Measurements from ENCODE around the gene KIF26B. TPM values are rescaled to one million over a fixed set of nuclear protein-coding genes. Genes with fewer than 3 reads are reported as not detected.

The KIF26B gene
- polyA plus RNA-seq, 1 of the 3 experiments (the other 2 are of a cell fraction): 2.6 TPM

- no peaks in the 10 kb centered on the region for H3K27me3 ChIP-seq (ENCODE audit: insufficient read depth)
- H3K4me3 ChIP-seq (ENCODE audit: low read depth in 2 of 2, low read length in 1 of 2): no peak overlapping the region
- H3K27ac ChIP-seq (ENCODE audit: low read depth in 2 of 2, low read length in 1 of 2): no peak overlapping the region; a peak in 1 of 4 replicates
- H2AFZ ChIP-seq (ENCODE audit: low read depth): no peak overlapping the region
- H3K9me3 ChIP-seq: no peaks in the 10 kb centered on the region
- no peak overlapping the region for H3K4me2 ChIP-seq
- H3K9me2 ChIP-seq: no peaks in the 10 kb centered on the region
- POLR2A ChIA-PET: interaction anchor here (0.6 kb wide), 1 partner anchor 63 kb away, joined by 4 read pairs; no protein-coding TSS in a partner anchor
- DNase-seq: no peak
- H3K36me3 ChIP-seq (replicated peaks in 1 of 2; ENCODE audit: control insufficient read depth in 1 of 2, insufficient read depth in 2 of 2, low read length in 1 of 2): peaks cover 0 to 16% of the 10 kb centered on the region in 2 experiments
- no peaks in the 10 kb centered on the region for H3F3A ChIP-seq (replicated peaks; ENCODE audit: insufficient read depth)
- peaks cover 3% of the 10 kb centered on the region; the same call in 1 of the 2 replicates for H3K79me2 ChIP-seq (ENCODE audit: insufficient read depth)
- WGBS (ENCODE audit: low lambda C conversion rate): 77% methylated on average over 10 of the region's 12 CpGs
- H3K4me1 ChIP-seq (ENCODE audit: control insufficient read depth in 1 of 2, insufficient read depth in 2 of 2, low read depth in 1 of 2, low read length in 1 of 2): peaks cover 0 to 35% of the 10 kb centered on the region in 2 experiments; a peak in 3 of 4 replicates
- H3K9ac ChIP-seq: no peak overlapping the region
- H4K20me1 ChIP-seq (ENCODE audit: insufficient read depth): peaks cover 23% of the 10 kb centered on the region; the same call in 1 of the 2 replicates
- TF ChIP-seq SMC3 (IDR thresholded peaks at IDR 0.05; ENCODE audit: low read depth, low read length): no peak
- no peak for TF ChIP-seq CTCF (IDR thresholded peaks at IDR 0.05)
- no peak for TF ChIP-seq USF2 (IDR thresholded peaks at IDR 0.05; ENCODE audit: borderline replicate concordance, low read depth, low read length)
- TF ChIP-seq FOXJ3 (CRISPR knock-in tag; IDR thresholded peaks at IDR 0.05): no peak
- no peak for TF ChIP-seq NRF1 (IDR thresholded peaks at IDR 0.05; ENCODE audit: low read depth, low read length)
- no peak for TF ChIP-seq ZBTB33 (IDR thresholded peaks at IDR 0.05; ENCODE audit: borderline replicate concordance, low read depth)
- no peak for TF ChIP-seq RAD21 (IDR thresholded peaks at IDR 0.05; ENCODE audit: low read length)
- no peak for TF ChIP-seq MAX (IDR thresholded peaks at IDR 0.05; ENCODE audit: low read depth)
- TF ChIP-seq TCF12 (IDR thresholded peaks at IDR 0.05): no peak
- TF ChIP-seq POLR2AphosphoS5 (IDR thresholded peaks at IDR 0.05; ENCODE audit: low read depth, low read length): no peak
- TF ChIP-seq, protein P1, sequence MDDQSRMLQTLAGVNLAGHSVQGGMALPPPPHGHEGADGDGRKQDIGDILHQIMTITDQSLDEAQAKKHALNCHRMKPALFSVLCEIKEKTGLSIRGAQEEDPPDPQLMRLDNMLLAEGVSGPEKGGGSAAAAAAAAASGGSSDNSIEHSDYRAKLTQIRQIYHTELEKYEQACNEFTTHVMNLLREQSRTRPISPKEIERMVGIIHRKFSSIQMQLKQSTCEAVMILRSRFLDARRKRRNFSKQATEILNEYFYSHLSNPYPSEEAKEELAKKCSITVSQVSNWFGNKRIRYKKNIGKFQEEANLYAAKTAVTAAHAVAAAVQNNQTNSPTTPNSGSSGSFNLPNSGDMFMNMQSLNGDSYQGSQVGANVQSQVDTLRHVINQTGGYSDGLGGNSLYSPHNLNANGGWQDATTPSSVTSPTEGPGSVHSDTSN (IDR thresholded peaks at IDR 0.05): no peak
- TF ChIP-seq FOXM1 (IDR thresholded peaks at IDR 0.05; ENCODE audit: low read depth): no peak
- no peak for TF ChIP-seq GABPA (IDR thresholded peaks at IDR 0.05; ENCODE audit: low read depth)
- TF ChIP-seq RFX5 (IDR thresholded peaks at IDR 0.05; ENCODE audit: low read length): no peak
- TF ChIP-seq SIN3A (IDR thresholded peaks at IDR 0.05; ENCODE audit: borderline replicate concordance, low read depth, low read length): no peak
- CTCF ChIA-PET: interaction anchor here (1.1 to 1.9 kb wide), 2 partner anchors 64 kb away, joined by 3 to 10 read pairs; no protein-coding TSS in a partner anchor
Measured at GRCh38 chr1:245220381-245220985, 65.7 kb downstream of the KIF26B start.

Measured in SK-N-SH (cell line).